Mammary epithelial cell (primary cell): ENCODE data around the gene RASSF9.

Experiments
- EZH2 ChIP-seq: IDR thresholded peaks from 2 replicates; pipeline ENCODE4 v1.6.1; 2012; ENCODE audit warnings: low read length, inconsistent platforms, borderline replicate concordance
- TF ChIP-seq, protein P1 (sequence below), 2 donors: IDR thresholded peaks in 1 of 2; conservative IDR thresholded peaks in 1 of 2; 2 replicates each; pipeline ENCODE4 v1.5.1; 2011 to 2012; ENCODE audit warnings: inconsistent platforms in 2 of 2, low read length in 2 of 2, mild to moderate bottlenecking in 2 of 2, control low read depth in 1 of 2, low read depth in 1 of 2; ENCODE audit not compliant: insufficient read depth in 1 of 2; ENCODE audit errors: extremely low read depth in 1 of 2

DNA sequence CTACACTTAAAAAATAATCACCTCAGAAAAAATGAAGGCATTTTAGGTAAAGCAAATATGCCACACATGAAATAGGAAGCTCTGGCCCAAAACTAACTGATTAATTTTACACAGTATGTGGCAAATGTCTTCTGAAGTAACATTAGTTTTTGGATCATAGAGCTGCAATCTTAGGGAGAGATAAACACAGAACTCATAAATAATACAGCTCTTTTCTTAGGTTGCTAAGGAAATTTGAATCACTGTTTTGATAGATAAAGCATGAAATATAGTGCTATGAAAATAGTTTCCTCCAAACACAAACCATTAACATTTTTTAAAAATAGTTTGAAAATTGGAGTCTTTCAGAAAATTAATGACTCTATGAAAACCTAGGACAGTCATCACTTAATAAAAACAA is 15.0 kb downstream of the RASSF9 start:
- TF ChIP-seq, protein P1, sequence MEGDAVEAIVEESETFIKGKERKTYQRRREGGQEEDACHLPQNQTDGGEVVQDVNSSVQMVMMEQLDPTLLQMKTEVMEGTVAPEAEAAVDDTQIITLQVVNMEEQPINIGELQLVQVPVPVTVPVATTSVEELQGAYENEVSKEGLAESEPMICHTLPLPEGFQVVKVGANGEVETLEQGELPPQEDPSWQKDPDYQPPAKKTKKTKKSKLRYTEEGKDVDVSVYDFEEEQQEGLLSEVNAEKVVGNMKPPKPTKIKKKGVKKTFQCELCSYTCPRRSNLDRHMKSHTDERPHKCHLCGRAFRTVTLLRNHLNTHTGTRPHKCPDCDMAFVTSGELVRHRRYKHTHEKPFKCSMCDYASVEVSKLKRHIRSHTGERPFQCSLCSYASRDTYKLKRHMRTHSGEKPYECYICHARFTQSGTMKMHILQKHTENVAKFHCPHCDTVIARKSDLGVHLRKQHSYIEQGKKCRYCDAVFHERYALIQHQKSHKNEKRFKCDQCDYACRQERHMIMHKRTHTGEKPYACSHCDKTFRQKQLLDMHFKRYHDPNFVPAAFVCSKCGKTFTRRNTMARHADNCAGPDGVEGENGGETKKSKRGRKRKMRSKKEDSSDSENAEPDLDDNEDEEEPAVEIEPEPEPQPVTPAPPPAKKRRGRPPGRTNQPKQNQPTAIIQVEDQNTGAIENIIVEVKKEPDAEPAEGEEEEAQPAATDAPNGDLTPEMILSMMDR (conservative IDR thresholded peaks at IDR 0.05 in 1 of 2, IDR thresholded peaks at IDR 0.05 in 1 of 2; ENCODE audit: extremely low read depth in 1 of 2, insufficient read depth in 1 of 2, low read depth in 1 of 2, low read length in 2 of 2), result no peak
- TF ChIP-seq EZH2, result no peak
